ENCODE measurements around the gene SATB2.

Gene SATB2

GRCh38 chr2:199466692-199467065, 8.9 kb upstream of the SATB2 start:
- in situ Hi-C loops (cut with MboI; ENCODE audit: low sequenced_read_pairs), result no loop called here

DNA sequence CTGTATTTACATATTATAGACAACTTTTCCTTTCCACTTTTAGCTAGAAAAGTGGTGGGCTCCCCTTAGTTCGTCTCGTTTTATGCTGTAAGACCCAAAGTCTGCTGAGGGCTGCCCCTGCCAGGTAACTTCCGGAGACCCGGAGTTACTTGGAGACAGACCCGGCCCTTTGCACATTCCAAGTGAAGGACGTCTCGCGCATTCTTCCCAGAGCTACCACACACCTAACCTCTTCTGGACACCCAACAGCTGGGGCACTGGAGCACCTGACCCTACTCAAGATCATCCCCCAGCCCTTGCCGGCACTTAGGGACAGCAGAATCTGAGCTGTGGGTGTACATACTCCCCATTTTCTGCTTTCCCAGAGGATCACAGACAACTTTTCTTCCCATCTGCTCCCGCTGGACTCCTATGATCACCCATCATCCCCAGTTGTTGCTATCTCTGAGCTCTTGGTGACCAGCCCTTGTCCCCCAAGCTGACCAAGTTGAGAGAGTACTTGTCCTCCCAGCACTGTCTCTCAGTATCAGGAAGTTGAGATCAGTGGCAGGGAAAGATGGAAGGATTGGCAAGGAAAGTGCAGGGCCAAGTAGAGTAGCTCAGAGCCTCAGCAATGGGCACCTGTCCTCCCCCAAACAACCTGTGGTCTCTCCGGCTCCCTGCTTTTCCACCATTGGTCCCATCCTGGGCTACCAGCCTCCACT, 8.4 kb upstream of the SATB2 start:
- in situ Hi-C loops (cut with MboI; ENCODE audit: low sequenced_read_pairs), result no loop called here

DNA sequence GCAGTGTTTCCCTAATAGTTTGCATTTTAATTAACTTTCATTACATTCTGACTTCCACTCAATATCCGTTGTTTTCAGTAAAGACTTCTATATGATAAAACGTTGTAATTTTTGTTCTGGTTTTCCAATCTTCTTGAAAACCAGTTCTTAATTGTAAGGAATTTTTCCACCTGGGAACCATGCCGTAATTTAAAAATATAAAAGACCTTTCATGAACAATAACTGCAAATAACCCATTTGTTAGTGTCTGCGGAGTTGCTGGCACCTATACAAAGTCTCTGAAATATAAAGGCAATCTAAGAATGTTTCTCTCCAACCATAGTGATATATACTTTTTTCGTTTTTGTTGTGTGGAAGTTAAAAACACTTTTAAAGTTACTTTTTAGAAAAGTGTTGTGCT, 7.7 kb upstream of the SATB2 start:
- in situ Hi-C loops (cut with MboI; ENCODE audit: low sequenced_read_pairs), result no loop called here

GRCh38 chr2:199464606-199465352, 7.0 kb upstream of the SATB2 start:
- in situ Hi-C loops (cut with MboI; ENCODE audit: low sequenced_read_pairs), result no loop called here

DNA sequence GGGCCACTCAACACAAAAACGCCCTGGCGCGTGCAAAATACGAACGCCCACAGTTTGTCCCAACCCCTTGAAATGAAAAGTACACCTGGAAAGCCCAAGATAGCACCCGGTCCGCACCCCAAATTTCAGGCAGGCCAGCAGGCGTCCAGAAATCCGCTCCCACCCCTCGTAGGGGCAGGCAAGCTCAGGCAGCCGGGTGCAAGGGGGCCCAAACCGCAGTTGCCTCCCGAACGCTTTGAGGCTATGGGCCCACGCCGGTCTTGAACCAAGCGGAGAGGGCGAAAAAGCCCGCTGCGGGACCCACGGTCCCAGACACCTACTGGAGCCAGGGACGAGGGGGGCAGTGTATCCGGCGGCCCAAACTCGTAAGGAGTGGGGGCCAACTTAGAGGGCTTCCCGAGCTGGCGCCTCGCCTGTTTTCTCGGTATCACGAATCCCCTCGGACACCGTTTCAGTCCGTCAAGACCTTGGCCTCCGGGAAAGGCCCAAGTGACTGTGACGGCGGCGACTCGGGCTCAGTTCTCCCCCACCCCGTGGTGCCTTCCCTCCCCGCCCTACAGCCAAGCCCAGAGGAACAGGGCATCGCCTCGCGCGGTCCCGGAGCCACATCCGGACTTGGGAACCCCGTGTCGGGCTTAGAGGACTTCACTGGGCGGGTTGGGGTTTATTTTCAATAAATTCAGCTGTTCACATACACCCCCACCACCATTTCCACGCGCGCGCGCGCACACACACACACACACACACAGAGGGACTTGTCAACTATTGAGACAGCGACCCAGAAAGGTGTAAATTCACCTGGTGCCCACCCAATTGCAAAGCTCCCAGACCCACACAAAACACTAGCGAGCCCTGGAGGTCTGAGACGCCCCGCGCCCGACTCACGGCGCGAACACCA, 6.2 kb upstream of the SATB2 start:
- in situ Hi-C loops (cut with MboI; ENCODE audit: low sequenced_read_pairs), result no loop called here

GRCh38 chr2:199462956-199463692, 5.4 kb upstream of the SATB2 start:
- in situ Hi-C loops (cut with MboI; ENCODE audit: low sequenced_read_pairs), result no loop called here

DNA sequence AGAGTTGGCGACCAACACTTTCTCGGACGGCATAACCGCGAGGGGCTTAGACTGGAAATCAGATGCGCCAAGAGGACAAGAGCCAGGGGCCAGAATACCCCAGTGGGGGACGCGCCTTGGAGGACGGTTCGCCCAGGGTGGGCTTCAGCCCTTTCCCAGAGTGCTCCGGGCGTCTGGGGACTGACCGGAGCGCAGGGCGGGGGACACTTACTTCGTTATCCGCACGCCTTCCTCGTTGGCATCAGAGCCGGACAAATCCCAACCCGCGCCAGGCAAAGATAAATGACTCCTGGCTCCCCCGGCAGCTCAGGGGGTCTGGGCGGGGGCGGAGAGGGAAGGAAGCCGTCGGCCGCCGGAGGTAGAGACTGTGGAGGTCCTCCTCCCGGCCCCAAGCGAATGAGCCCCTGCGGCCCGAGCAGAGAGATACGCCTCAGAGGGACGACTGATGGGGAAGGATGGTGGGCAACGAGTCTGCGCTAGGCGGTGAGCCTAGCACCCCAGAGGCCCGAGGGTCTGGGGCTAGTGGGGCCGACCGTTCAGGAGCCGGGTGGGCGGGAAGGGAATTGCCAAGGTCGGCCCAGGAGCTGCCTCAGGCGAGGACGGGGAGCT, 4.7 kb upstream of the SATB2 start:
- in situ Hi-C loops (cut with MboI; ENCODE audit: low sequenced_read_pairs), result no loop called here

DNA sequence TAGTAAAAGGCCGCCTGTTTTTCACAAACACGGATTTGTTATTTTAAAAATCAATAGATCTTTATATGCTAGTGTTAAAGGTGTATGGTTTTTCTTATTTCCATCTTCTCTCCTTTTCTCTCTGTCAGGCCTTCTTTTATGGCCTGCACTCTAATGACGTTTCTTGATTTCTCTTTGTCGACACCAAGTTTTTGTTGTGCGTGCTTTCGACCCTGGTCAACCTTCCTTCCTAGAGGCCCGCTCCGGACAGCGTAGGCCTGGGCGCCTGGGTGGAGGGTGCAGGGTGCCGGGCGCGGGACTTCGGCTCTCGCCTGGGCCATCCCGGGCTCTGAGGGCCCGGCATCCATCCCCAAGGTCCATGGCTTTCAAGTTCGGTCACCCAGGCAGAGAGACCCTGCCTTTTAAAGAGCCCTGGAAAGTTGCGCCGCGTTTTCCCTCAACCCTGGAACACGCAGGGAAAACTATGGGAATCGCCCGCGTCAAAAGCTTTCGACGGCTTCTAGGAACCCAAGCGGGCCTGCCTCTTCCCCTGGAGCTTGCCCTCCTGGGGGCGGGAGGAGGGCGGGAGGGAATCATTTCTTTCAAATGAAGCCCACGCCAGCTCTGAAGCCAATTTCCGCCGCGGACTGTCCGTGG, 4.1 kb upstream of the SATB2 start:
- in situ Hi-C loops (cut with MboI; ENCODE audit: low sequenced_read_pairs), result no loop called here

GRCh38 chr2:199460846-199461710, 3.3 kb upstream of the SATB2 start:
- in situ Hi-C loops (cut with MboI; ENCODE audit: low sequenced_read_pairs), result no loop called here

DNA sequence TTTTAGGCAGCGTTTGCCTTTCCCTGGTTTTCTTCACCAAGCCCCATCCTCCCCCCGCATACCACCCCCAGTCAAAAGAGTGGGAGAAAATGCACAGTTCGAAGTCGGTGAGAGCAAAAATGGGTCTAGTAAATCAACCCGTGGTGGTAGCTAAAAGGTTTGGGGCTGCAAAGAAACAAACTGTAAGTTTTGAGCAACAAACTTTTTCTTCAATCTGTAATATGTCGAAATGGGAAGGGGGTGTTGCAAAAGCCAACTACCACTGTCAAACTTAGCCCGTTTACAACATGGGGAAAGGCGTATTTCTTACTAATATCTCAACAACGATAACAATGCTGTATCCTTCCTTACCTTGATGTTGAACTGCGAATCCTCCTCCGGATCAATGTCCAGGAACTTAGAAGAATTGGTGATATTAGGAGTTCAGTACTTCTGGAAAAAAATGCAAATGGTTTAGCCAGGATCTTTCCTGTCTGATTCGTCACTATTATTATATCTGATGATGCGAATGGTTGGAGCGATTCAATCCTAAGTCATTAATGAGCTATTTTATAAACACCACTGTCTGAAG, 2.4 kb upstream of the SATB2 start:
- in situ Hi-C loops (cut with MboI; ENCODE audit: low sequenced_read_pairs), result no loop called here

DNA sequence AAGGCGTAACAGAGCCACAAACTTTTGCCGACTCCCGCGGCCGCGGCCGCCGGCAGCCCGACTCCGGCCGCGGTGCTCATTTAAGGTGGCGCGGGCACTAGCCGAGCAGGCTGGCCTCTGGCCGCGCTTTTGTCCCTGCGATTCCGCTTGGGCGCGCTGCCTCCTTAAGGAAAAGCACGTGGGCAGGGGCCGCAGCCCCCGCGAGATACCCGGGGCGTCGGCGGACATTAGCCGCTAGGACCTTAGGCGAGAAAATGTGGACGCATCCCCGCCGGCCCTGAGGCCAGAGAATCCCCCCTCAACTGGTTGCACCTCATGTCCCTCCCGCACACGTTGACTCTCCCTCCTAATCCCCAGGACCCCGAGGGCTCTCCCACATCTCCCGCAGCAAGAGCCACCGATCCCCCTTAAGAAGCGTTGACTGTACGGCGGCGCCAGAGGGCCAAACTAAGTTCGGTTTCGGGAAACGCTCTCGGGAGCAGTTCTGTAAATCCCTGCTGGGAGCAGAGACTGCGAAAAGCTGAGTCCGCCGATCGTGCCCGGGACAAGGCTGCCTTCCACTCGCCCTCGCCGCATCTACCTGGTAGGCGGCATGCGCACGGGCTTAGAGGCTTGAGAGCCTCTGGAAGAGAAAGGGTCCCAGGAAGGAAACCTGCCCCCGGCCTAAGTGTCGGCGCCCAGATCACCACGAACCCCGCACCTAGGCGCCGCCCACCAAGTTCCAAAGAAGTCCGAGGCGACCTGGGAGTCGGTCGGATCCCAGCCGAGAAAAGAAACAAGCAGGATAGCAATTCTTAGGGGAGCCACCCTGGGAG, 1.8 kb upstream of the SATB2 start:
- in situ Hi-C loops (cut with MboI; ENCODE audit: low sequenced_read_pairs), result no loop called here

- in situ Hi-C loops (cut with MboI; ENCODE audit: low sequenced_read_pairs), result no loop called here
Observed at GRCh38 chr2:199458806-199459285, 1.1 kb upstream of the SATB2 start.

DNA sequence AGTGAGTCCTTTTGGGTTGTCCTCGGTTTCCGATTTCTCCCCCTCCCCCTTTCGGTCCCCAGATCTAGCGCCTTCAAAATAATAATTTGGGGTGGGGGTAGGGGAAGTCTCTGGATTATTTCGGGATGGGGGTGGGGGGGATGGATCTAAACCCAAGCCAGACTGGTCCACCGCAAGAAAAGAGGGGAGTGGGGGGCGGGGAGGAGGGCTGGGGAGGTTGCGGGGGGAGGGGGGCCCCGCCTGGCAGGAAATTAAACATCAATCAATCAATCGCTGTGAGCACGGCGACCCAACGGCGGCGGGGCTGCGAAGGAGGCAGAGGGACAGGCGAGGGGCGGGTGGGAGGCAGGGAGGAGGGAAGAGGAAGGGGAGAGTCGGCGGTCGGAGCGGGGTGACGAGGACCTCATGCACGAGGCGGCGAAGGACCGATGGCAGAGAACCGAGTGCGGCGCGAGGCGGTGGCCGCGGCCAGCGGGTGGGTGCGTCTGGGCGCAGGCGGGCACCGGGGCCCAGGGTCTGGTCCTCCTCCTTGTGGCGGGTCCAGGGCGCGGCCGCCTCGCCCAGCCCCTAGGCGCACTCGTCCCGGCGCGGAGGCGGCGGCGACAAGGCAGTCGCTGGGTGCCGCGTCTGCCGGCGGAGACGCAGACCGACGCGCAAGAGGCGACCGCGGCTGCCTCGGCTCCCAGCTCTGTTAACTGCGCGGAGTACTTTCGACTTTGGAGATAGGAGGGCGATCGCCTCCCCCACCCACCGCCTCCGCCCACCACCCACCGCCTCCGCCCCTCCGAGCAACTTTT, 468 bp upstream of the SATB2 start:
- in situ Hi-C loops (cut with MboI; ENCODE audit: low sequenced_read_pairs), result no loop called here

DNA sequence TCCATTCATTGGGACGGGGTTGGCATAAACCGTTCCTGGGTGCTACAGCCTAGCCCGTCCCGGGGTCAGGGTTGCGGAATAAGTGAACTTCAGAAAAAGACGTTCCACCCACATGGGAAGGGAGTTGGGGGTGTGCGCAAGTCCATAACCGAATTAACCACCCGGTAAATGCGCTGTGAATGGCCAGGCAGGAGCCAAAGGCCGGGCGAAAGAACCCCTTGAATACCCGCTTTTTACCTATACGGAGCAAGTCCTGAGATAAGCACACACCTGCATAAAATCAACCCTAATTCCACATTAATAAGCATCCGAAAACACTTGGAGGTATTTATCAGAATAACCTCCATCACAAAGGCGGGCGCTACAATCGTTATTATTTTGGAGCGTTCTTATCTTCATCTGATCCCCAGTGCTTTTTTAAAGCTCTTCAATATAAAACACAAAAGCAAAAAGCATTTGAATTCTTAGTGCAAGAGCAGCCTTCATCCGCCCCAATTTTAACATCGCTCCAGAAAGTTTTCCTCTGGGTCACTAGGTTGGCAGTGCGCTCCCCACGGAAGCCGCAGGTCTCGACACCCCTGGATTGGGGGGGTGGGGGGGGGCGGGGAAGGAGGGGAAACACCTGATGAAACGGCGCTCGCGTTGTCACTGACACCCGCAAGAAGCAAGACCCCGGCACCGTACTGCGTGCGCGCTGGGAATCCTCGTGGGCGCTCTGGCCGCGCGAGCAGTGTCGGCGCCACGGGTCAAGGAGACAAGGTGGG, 1.2 kb downstream of the SATB2 start:
- in situ Hi-C loops (cut with MboI; ENCODE audit: low sequenced_read_pairs), result no loop called here

DNA sequence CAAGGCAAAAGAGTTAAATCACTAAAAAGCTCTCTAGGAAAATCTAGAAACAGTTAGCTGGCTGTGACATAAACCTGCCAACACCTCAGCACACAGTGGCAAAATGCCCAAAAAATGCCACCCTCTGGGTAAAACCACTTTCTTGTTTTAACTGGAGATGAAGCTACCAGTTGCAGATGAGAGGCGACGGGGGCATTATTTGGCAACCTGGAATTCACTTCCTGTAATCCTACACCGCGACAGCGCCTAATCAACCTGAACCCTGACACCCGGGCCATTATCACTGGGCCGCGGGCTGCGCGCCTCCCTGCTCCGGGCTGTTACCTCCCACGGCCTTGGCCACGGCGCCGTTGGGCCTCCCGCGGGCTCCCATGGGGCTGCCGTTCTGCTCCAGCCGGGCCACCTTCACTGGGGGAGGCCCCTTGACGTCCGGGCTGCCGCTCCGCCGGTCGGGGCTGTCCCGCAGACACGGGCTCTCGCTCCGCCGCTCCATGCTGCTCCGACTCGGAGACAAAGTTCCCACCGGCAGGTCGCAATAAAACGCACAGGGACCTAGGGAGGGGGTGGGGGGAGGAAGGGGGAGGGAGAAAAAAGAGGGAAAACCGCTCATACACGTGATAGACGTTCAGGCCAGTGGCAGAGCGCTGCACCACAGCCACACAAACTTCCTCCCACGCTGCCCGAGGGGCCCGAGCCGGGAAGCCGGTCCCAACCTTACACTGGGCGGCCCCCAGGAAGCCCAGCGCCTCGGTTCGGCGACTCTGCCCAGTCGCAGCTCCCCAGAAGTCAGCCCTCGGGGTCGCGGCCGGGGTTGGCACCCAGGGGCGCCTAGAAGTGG, 2.0 kb downstream of the SATB2 start:
- in situ Hi-C loops (cut with MboI; ENCODE audit: low sequenced_read_pairs), result no loop called here

DNA sequence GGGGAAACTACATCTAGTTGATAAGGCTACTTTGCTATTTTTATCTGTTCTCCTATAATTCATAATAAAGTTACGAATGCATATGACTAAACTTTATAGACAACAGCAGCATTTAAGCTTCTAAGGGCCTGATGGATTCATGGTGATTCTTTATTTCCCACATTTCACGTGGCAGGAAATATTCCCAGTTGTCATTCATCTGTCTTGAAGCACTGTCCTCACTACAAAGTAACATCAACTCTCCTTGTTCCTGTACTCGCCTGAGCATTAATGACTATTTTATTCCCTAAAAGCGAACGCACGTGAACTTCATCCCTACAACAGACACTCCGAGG, 2.6 kb downstream of the SATB2 start:
- in situ Hi-C loops (cut with MboI; ENCODE audit: low sequenced_read_pairs), result no loop called here
